ENCODE results near the gene PARS2. TPM values are rescaled to one million over a fixed set of nuclear protein-coding genes. Genes with fewer than 3 reads are reported as not detected.
"Not testable (repeated sequence)": the region's sequence is repeated elsewhere in the genome, so short reads cannot be mapped to it uniquely, and the experiment has no call there.

PARS2 gene
- polyA plus RNA-seq, 1 donor: 7.3 TPM

DNA sequence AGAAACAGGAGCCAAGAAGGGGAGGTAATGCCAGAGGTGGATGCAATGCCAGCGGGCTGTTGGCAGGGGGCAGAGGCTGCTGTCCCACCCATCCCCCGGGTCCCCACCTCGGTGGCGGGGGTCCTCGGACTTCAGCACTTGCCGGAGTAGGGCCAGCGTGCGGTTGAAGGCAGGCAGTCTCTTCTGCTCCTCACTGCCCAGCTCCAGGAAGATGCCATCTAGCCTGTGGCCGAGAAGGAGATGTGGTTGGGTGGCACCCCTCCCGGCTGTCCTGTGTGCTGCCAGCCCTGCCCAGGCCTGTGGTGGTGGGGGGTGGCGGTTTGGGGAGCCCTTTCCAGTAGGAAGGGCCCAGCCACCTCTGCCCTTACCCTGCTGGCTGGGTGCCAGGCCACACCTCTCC, 23.3 kb upstream of the PARS2 start:
- WGBS (ENCODE audit: insufficient coverage, low lambda C conversion rate): no CpG with 5 or more reads among the region's 11 CpGs
- DNase-seq: no peak
- H3K4me3 ChIP-seq (ENCODE audit: low read length): no peak overlapping the region
- H3K27me3 ChIP-seq (ENCODE audit: control insufficient read depth, insufficient read depth, low read length): no peaks in the 10 kb centered on the region
- peaks cover 41% of the 10 kb centered on the region for H3K36me3 ChIP-seq (ENCODE audit: control insufficient read depth, insufficient read depth, low read length)
- H3K4me1 ChIP-seq (ENCODE audit: control insufficient read depth, insufficient read depth, low read length): peaks cover 3% of the 10 kb centered on the region
- no peaks in the 10 kb centered on the region for H3K9me3 ChIP-seq (ENCODE audit: control insufficient read depth, low read depth, low read length)
- no peak overlapping the region for H3K27ac ChIP-seq (ENCODE audit: low read length)

DNA sequence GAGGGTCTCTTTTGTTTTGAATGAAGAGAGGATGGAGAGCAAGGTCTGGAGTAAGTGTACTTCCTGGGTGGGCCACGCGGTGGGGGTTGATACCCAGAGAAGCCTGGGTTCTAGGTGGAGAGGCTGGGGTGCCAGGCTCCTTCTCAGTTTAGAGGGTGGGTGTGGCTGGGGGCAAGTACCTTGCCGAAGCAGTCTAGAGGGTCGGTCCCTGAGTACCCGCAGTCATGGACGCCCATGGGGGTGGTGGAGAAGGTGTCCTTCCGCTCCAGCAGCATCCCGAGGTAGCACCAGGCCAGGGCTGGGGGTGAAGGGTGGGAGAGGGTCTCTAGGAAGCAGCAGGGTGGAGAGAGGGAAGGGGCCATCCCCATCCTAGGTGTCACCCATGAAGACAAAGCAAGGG, 22.5 kb upstream of the PARS2 start:
- Histone ChIP-seq H3K9me3 (ENCODE audit: control insufficient read depth, low read depth, low read length) (no peaks in the 10 kb centered on the region), H3K4me1 (ENCODE audit: control insufficient read depth, insufficient read depth, low read length) (peaks cover 3% of the 10 kb centered on the region), H3K27ac (ENCODE audit: low read length) (no peak overlapping the region), H3K36me3 (ENCODE audit: control insufficient read depth, insufficient read depth, low read length) (peaks cover 44% of the 10 kb centered on the region), H3K4me3 (ENCODE audit: low read length) (no peak overlapping the region), H3K27me3 (ENCODE audit: control insufficient read depth, insufficient read depth, low read length) (peaks cover 2% of the 10 kb centered on the region)
- DNase-seq: no peak
- WGBS (ENCODE audit: insufficient coverage, low lambda C conversion rate): no CpG with 5 or more reads among the region's 8 CpGs

DNA sequence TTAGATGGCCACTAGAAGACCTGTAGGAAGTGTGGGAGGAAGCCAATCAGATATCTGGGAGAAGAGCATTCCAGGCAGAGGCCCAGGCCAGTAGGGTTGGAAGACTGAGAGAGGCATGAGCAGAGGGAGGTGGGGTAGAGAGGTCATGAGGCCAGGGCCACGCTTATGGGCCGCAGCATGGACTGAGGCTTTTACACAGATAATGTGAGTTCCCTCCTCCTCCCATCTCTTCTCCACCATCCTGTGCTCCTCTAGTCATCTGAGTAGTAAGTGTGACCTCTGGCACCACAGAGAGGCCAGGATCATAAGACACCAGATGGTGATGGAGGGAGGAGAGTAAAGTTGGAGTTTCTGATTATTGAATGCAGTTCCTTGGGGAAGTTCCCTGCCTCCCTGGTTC, 19.7 kb upstream of the PARS2 start:
- H3K27me3 ChIP-seq (ENCODE audit: control insufficient read depth, insufficient read depth, low read length): peaks cover 8% of the 10 kb centered on the region
- peaks cover 3% of the 10 kb centered on the region for H3K4me1 ChIP-seq (ENCODE audit: control insufficient read depth, insufficient read depth, low read length)
- no peak overlapping the region for H3K4me3 ChIP-seq (ENCODE audit: low read length)
- H3K36me3 ChIP-seq (ENCODE audit: control insufficient read depth, insufficient read depth, low read length): peaks cover 38% of the 10 kb centered on the region
- no peaks in the 10 kb centered on the region for H3K9me3 ChIP-seq (ENCODE audit: control insufficient read depth, low read depth, low read length)
- DNase-seq: peak; percentile 42 to 67
- WGBS (ENCODE audit: insufficient coverage, low lambda C conversion rate): no CpG with 5 or more reads among the region's 2 CpGs
- H3K27ac ChIP-seq (ENCODE audit: low read length): peak overlapping the region; percentile 53

DNA sequence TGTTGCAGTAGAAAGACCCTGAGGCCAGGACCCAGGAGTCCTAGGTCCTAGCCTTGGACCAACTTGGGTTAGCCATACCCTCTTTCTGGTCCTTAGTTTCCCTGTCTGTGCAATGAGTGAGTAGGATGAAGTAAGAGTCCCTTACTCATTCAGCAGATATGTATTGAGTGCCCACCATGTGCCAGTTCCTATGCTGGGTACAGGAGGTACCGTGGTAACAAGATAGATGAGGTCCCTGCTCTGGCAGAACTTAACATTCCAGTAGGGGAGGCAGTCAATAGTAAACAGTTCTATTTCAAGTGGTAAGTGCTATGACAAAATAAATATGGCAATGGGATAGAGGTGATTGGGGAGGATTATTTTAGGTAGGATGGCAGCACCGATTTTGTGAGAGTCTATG, 18.3 kb upstream of the PARS2 start:
- no CpG with 5 or more reads among the region's 2 CpGs for WGBS (ENCODE audit: insufficient coverage, low lambda C conversion rate)
- peaks cover 36% of the 10 kb centered on the region for H3K36me3 ChIP-seq (ENCODE audit: control insufficient read depth, insufficient read depth, low read length)
- no peak for DNase-seq

DNA sequence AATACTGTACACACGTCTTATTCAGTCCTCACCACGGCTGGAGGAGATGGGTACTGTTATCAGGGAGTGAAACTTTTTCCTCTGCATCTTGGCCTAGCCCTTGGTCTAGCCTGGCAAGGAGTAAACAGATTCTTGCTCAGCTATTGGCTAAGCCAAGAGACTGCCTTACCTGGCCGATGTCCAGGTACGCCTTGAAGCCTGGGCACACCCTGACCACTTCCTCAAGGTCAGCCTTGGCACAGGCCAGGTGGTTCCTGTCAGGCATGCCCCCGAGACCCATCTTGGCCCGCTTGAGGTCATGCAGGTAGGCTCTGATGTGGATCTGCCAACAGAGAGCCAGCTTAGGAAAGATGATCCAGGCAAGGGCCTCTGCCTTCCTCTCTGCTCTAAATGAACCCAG, 17.8 kb upstream of the PARS2 start:
- no peak overlapping the region for H3K4me3 ChIP-seq (ENCODE audit: low read length)
- DNase-seq: no peak
- peaks cover 36% of the 10 kb centered on the region for H3K36me3 ChIP-seq (ENCODE audit: control insufficient read depth, insufficient read depth, low read length)
- H3K9me3 ChIP-seq (ENCODE audit: control insufficient read depth, low read depth, low read length): no peaks in the 10 kb centered on the region
- WGBS (ENCODE audit: insufficient coverage, low lambda C conversion rate): no CpG with 5 or more reads among the region's 6 CpGs
- peaks cover 3% of the 10 kb centered on the region for H3K4me1 ChIP-seq (ENCODE audit: control insufficient read depth, insufficient read depth, low read length)
- H3K27ac ChIP-seq (ENCODE audit: low read length): no peak overlapping the region
- H3K27me3 ChIP-seq (ENCODE audit: control insufficient read depth, insufficient read depth, low read length): peaks cover 8% of the 10 kb centered on the region

More for the DNA sequence above, 18.3 kb upstream of the PARS2 start:
- Histone ChIP-seq H3K4me1 (ENCODE audit: control insufficient read depth, insufficient read depth, low read length) (peaks cover 3% of the 10 kb centered on the region), H3K4me3 (ENCODE audit: low read length) (no peak overlapping the region), H3K9me3 (ENCODE audit: control insufficient read depth, low read depth, low read length) (no peaks in the 10 kb centered on the region), H3K27me3 (ENCODE audit: control insufficient read depth, insufficient read depth, low read length) (peaks cover 8% of the 10 kb centered on the region), H3K27ac (ENCODE audit: low read length) (no peak overlapping the region)

DNA sequence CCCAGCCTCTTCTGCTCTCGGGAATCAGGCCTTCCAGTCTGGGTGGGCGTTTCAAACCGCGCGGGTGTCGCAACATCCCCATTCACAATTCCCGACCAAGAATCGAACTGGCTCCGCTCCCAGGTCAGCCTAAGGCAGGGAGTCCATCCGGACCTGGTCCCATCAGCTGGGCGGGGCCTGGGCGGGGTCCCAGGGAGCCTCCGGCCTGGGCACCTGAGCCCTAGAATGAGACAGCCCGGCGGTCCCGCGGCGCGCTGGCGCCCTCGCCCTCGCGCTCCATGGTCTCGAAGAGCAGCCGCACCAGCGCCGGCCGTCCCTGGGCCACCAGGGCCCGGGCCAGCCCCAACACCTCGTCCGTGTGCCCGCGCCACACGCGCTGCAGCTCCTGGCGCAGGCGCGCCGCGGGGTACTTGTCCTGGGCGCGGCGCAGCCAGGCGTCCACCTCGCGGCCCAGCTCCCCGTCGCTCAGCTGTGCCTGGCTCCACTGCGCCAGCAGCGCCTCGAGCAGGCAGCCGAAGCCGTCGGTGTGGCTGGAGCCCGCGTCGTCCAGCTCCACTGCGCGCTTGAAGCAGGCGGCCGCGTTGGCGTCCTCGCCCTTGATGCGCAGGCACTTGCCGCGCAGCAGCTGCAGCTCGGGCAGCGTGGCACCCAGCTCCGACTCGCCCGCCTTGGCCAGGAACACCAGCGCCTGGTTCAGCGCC, 16.9 kb upstream of the PARS2 start:
- Histone ChIP-seq H3K27me3 (ENCODE audit: control insufficient read depth, insufficient read depth, low read length) (peaks cover 8% of the 10 kb centered on the region), H3K4me3 (ENCODE audit: low read length) (no peak overlapping the region), H3K9me3 (ENCODE audit: control insufficient read depth, low read depth, low read length) (no peaks in the 10 kb centered on the region), H3K4me1 (ENCODE audit: control insufficient read depth, insufficient read depth, low read length) (peaks cover 3% of the 10 kb centered on the region), H3K36me3 (ENCODE audit: control insufficient read depth, insufficient read depth, low read length) (peaks cover 27% of the 10 kb centered on the region), H3K27ac (ENCODE audit: low read length) (no peak overlapping the region)
- DNase-seq: peak in 1 of 2 donors; percentile 39
- no CpG with 5 or more reads among the region's 74 CpGs for WGBS (ENCODE audit: insufficient coverage, low lambda C conversion rate)

DNA sequence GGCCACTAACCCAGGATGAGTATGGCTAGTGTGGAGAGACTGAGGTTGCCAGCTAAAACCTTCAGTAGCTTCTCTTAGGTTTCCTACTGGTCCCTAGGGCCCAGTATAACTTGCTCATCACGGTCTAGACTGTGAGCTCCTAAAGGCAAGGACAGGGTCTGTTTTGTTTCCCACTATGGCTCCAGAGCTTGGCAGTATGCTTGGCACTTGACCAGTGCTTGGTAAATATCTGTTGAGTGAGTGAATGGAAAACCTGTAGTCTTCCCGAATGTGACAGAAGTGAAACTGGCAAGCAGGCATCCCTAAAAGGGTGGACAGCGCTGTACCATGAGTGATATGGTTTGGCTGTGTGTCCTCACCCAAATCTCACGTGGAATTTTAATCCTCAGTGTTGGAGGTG, 13.1 kb upstream of the PARS2 start:
- Histone ChIP-seq H3K27me3 (ENCODE audit: control insufficient read depth, insufficient read depth, low read length) (peaks cover 8% of the 10 kb centered on the region), H3K27ac (ENCODE audit: low read length) (no peak overlapping the region), H3K9me3 (ENCODE audit: control insufficient read depth, low read depth, low read length) (no peaks in the 10 kb centered on the region), H3K4me1 (ENCODE audit: control insufficient read depth, insufficient read depth, low read length) (no peaks in the 10 kb centered on the region), H3K36me3 (ENCODE audit: control insufficient read depth, insufficient read depth, low read length) (peaks cover 9% of the 10 kb centered on the region), H3K4me3 (ENCODE audit: low read length) (no peak overlapping the region)
- WGBS (ENCODE audit: insufficient coverage, low lambda C conversion rate): no CpG with 5 or more reads among the region's 4 CpGs
- DNase-seq: no peak

DNA sequence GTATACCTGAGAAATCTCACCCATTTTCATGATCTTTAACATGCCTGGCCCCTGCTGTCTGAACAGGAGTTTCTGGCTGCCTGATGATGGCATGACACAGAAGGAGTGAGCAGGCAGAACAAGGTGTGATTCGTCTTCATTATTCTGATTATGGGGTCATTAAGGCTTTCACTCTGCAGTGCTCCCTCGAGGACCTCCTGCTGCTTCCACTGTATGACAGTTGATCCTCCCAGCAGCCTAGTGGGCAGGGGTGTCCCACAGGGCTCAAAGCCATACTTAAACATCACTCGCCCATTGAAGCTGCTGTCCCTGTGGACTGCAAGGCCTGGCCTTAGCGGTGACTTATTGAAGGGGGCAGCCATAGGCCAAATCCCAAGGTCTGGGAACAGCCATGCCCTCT, 12.7 kb upstream of the PARS2 start:
- no peaks in the 10 kb centered on the region for H3K4me1 ChIP-seq (ENCODE audit: control insufficient read depth, insufficient read depth, low read length)
- H3K9me3 ChIP-seq (ENCODE audit: control insufficient read depth, low read depth, low read length): no peaks in the 10 kb centered on the region
- no peak overlapping the region for H3K4me3 ChIP-seq (ENCODE audit: low read length)
- WGBS (ENCODE audit: insufficient coverage, low lambda C conversion rate): no CpG with 5 or more reads among the region's 4 CpGs
- no peak overlapping the region for H3K27ac ChIP-seq (ENCODE audit: low read length)
- no peak for DNase-seq
- peaks cover 7% of the 10 kb centered on the region for H3K27me3 ChIP-seq (ENCODE audit: control insufficient read depth, insufficient read depth, low read length)
- H3K36me3 ChIP-seq (ENCODE audit: control insufficient read depth, insufficient read depth, low read length): peaks cover 8% of the 10 kb centered on the region

DNA sequence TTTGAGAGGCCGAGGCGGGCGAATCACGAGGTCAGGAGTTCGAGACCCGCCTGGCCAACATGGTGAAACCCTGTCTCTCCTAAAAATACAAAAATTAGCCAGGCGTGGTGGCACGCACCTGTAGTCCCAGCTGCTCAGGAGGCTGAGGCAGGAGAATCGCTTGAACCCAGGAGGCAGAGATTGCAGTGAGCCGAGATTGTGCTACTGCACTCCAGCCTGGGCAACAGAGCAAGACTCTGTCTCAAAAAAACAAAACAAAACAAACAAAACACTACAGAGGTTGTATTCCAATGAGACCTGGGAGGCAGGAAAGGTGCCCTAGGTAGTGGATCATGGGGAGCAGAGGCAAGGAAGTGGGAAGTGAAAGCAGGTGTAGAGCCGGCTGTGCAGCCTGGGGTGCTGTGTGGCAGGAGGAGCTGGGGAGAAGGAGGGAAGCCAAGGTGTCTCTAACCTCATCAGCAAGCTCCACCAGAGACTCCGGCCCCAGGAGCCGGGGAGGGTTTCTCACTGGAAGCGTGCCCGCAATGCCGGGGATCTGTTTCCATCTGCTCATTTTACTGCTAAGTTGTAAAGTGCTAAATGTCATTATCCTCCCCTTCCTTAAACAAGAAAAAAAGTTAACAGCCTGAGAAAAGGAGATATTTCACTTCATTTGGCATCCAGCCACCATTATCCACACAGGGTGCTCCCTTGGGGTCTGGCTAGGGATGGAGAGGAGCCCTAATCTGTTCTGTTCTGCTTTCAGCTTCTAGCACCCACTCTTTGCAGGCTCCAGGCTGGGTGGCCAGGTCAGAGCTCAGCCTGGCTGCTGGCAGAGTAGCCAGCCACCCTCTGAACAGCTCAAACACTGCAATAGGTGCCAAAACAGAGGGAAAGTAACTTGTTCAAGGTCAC, 11.8 kb upstream of the PARS2 start:
- H3K4me1 ChIP-seq (ENCODE audit: control insufficient read depth, insufficient read depth, low read length); H3K27me3 ChIP-seq (ENCODE audit: control insufficient read depth, insufficient read depth, low read length); H3K36me3 ChIP-seq (ENCODE audit: control insufficient read depth, insufficient read depth, low read length); H3K27ac ChIP-seq (ENCODE audit: low read length); H3K9me3 ChIP-seq (ENCODE audit: control insufficient read depth, low read depth, low read length); DNase-seq; H3K4me3 ChIP-seq (ENCODE audit: low read length): not testable (repeated sequence)
- no CpG with 5 or more reads among the region's 16 CpGs for WGBS (ENCODE audit: insufficient coverage, low lambda C conversion rate)

DNA sequence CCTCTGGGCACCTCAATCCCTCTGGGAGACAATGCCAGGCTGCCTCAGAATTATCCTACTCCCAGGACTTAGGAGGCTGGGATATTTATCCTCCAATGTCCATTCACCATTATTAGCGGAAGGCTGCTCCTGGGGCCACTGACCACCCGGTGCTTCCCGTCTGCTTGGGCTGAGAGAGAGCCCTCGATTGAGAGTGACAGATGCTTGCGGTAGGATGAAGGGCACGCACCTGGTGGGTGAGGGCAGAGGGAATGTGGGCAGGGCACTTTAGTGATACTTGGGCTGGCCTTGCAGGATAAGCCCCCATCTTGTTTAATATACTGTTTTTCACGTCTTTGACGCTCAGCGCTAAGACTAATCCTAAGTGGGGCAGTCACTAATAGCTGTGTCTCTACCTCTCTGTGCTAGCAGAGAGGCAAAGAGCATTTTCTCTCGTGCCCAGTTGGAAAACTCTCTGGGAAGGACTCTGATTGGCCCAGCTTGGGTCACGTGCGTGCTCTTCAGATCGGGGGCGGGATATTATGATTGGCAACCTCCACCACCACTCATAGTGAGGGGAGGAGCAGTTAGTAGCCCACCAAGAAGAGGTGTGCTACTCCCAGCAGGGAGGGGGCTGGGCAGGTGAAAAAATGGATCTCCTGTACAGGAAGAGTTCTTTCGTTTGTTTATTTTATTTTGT, 10.6 kb upstream of the PARS2 start:
- no peak overlapping the region for H3K27ac ChIP-seq (ENCODE audit: low read length)
- no peak for DNase-seq

More for the DNA sequence above, 10.6 kb upstream of the PARS2 start:
- Histone ChIP-seq H3K27me3 (ENCODE audit: control insufficient read depth, insufficient read depth, low read length) (no peaks in the 10 kb centered on the region), H3K4me1 (ENCODE audit: control insufficient read depth, insufficient read depth, low read length) (no peaks in the 10 kb centered on the region), H3K9me3 (ENCODE audit: control insufficient read depth, low read depth, low read length) (no peaks in the 10 kb centered on the region), H3K36me3 (ENCODE audit: control insufficient read depth, insufficient read depth, low read length) (peaks cover 8% of the 10 kb centered on the region), H3K4me3 (ENCODE audit: low read length) (no peak overlapping the region)
- 80% methylated on average over 1 of the region's 15 CpGs for WGBS (ENCODE audit: insufficient coverage, low lambda C conversion rate)
